K562 (cell line): ENCODE measurements around the gene ADGRA3. TPM values are rescaled to one million over a fixed set of nuclear protein-coding genes. Genes with fewer than 3 reads are reported as not detected.

Experiments
- ATAC-seq: fragments of 200-7000 bp; cut with Tn5 transposase; 3 replicates; pipeline ENCODE4 v1.9.1; 2020; ENCODE audit warnings: moderate library complexity
- BruUV-seq: library from RNA; stranded (reverse); fragments of 400-500 nt; replicated peaks from 2 replicates; lab custom pipeline; 2021; lab: Mats Ljungman, UMichigan
- CTCF ChIA-PET: fragments of 300-600 bp; formaldehyde crosslinking; extraction: SDS; loops from one replicate; lab custom pipeline; 2021; ENCODE audit warnings: low intra/inter-chr PET ratio; lab: Yijun Ruan, JAX
- POLR2A ChIA-PET: fragments of 300-600, 350-650 bp; sonication (Branson Sonifier 250); formaldehyde crosslinking; extraction: SDS; loops from one replicate; lab custom pipeline; 2021; ENCODE audit warnings: antibody characterized with exemption, inconsistent platforms; lab: Yijun Ruan, JAX
- DNase-seq, 4 experiments: peaks; one replicate each; pipeline versions ENCODE4 v3.0.0 to v3.0.0-alpha.2; 2011 to 2018; ENCODE audit warnings: low spot score in 3 of 4, mixed read lengths in 3 of 4; ENCODE audit errors: extremely low read depth in 1 of 4
- FAIRE-seq: peaks from 2 replicates; lab custom pipeline; 2011; peaks lifted over from hg19 to GRCh38; lab: Jason Lieb, UNC
- H2AFZ ChIP-seq: 2 replicates; pipeline ENCODE4 v1.6.0; 2011; ENCODE audit warnings: low read depth, low read length, control low read depth, inconsistent platforms
- H3K27ac ChIP-seq: fragments of 200-600 bp; 3 replicates; pipeline ENCODE4 v1.8.0; 2011; ENCODE audit warnings: low read depth, mild to moderate bottlenecking, control low read depth, inconsistent platforms, low read length, moderate library complexity, mixed read lengths; ENCODE audit errors: extremely low read depth
- H3K27me3 ChIP-seq, 2 experiments: fragments of 300-600 bp in 1 of 2; 2 replicates in 1 of 2; 3 replicates in 1 of 2; pipeline versions ENCODE4 v1.6.0 to v1.8.0; 2011; ENCODE audit warnings: inconsistent platforms in 2 of 2, low read length in 2 of 2, mild to moderate bottlenecking in 1 of 2, mixed read lengths in 1 of 2, moderate library complexity in 1 of 2; ENCODE audit not compliant: control insufficient read depth in 2 of 2, insufficient read depth in 2 of 2
- H3K36me3 ChIP-seq: fragments of 300-600 bp; 3 replicates; pipeline ENCODE4 v1.8.0; 2011; ENCODE audit warnings: mild to moderate bottlenecking, low read length, inconsistent platforms; ENCODE audit not compliant: control insufficient read depth, insufficient read depth
- H3K4me1 ChIP-seq, 2 experiments: fragments of 200-600 bp in 1 of 2; replicated peaks in 1 of 2; 2 replicates in 1 of 2; 3 replicates in 1 of 2; pipeline versions ENCODE4 v1.5.1 to v1.8.0; 2011; ENCODE audit warnings: inconsistent platforms in 2 of 2, low read length in 2 of 2, mild to moderate bottlenecking in 1 of 2, mixed read lengths in 1 of 2, moderate library complexity in 1 of 2; ENCODE audit not compliant: control insufficient read depth in 2 of 2, insufficient read depth in 2 of 2
- H3K4me2 ChIP-seq: 2 replicates; pipeline ENCODE4 v1.6.1; 2011; ENCODE audit warnings: low read length, control low read depth, inconsistent platforms, mixed read lengths; ENCODE audit not compliant: insufficient read depth
- H3K4me3 ChIP-seq: fragments of 200-600 bp; sonication (generic), shearing (Covaris generic); 2 replicates; pipeline ENCODE4 v1.5.1; 2016; ENCODE audit warnings: control low read depth, inconsistent platforms
- H3K79me2 ChIP-seq: fragments of 200-600 bp; 3 replicates; pipeline ENCODE4 v1.8.0; 2011; ENCODE audit warnings: low read length, inconsistent platforms; ENCODE audit not compliant: control insufficient read depth, insufficient read depth
- H3K9ac ChIP-seq, 2 experiments: 2 replicates each; pipeline versions ENCODE4 v1.6.0 to v1.6.1; 2011; ENCODE audit warnings: low read depth in 2 of 2, low read length in 2 of 2, control low read depth in 1 of 2, inconsistent platforms in 1 of 2, mild to moderate bottlenecking in 1 of 2, mixed read lengths in 1 of 2; ENCODE audit not compliant: insufficient read depth in 1 of 2
- H3K9me1 ChIP-seq: one replicate; pipeline ENCODE4 v1.6.0; 2011; ENCODE audit warnings: inconsistent platforms, mild to moderate bottlenecking, low read length, moderate library complexity; ENCODE audit not compliant: control insufficient read depth, insufficient read depth
- H3K9me3 ChIP-seq: replicated peaks from 2 replicates; pipeline ENCODE4 v1.5.1; 2011; ENCODE audit warnings: low read depth, low read length, inconsistent platforms; ENCODE audit not compliant: control insufficient read depth, insufficient read depth
- H4K20me1 ChIP-seq: replicated peaks from 2 replicates; pipeline ENCODE4 v1.6.1; 2011; ENCODE audit warnings: low read length, inconsistent platforms, mixed read lengths; ENCODE audit not compliant: control insufficient read depth, insufficient read depth
- MAFG ChIP-seq: fragments of 450-650 bp; conservative IDR thresholded peaks from 2 replicates; pipeline ENCODE4 v1.6.1; 2016; ENCODE audit warnings: missing genetic modification characterization, missing compliant biosample characterization
- ZBTB40 ChIP-seq, 2 experiments: fragments of 450-650 bp in 1 of 2; sonication (generic) in 1 of 2; formaldehyde crosslinking in 1 of 2; IDR thresholded peaks; 2 replicates each; pipeline versions ENCODE4 v1.7.1 to v1.9.0; 2016 to 2022; ENCODE audit warnings: inconsistent platforms in 1 of 2, mild to moderate bottlenecking in 1 of 2, missing genetic modification reagents in 1 of 2
- ZBTB8A ChIP-seq: fragments of 450-650 bp; IDR thresholded peaks from 2 replicates; pipeline ENCODE4 v1.6.1; 2018; ENCODE audit warnings: mild to moderate bottlenecking, moderate library complexity; ENCODE audit not compliant: partially characterized antibody
- ZNF263 ChIP-seq: sonication (generic); formaldehyde crosslinking; IDR thresholded peaks from 2 replicates; pipeline ENCODE4 v1.8.0; 2022; ENCODE audit warnings: mild to moderate bottlenecking, missing genetic modification reagents, borderline replicate concordance
- ZNF609 ChIP-seq: sonication (generic); formaldehyde crosslinking; IDR thresholded peaks from 2 replicates; pipeline ENCODE4 v1.8.1; 2023; ENCODE audit warnings: missing genetic modification reagents, mild to moderate bottlenecking, borderline replicate concordance
- WGBS: fragments of 100-300 bp; shearing (Covaris generic); methylation state at CpG from one replicate; pipeline ENCODE4 v1.1.6; 2016; ENCODE audit warnings: low coverage, mixed read lengths; ENCODE audit not compliant: insufficient coverage; ENCODE audit errors: missing lambda C conversion rate; 5-methylcytosine and 5-hydroxymethylcytosine counted together
- in situ Hi-C: fragments of 300-500 bp; cut with MboI; formaldehyde crosslinking; loops from 4 replicates; pipeline ENCODE4 v1.15.0; 2018; ENCODE audit warnings: inconsistent platforms, mixed read lengths
- intact Hi-C: fragments of 100-400 bp; cut with micrococcal nuclease; formaldehyde crosslinking; loops from 2 replicates; pipeline ENCODE4 v1.14.2; 2022
- polyA plus RNA-seq, 8 experiments: library from polyadenylated mRNA; depleted of rRNA in 4 of 8; stranded (reverse) in 5 of 8; unstranded in 3 of 8; fragments of >200 nt; fragmentation: Nextera tagmentation in 2 of 8; fragmentation: Illumina TruSeq in 1 of 8; extraction: Ambion mirVana in 2 of 8; extraction: Trizol in 1 of 8; gene quantifications; 2 replicates each; pipeline versions ENCODE4 v1.2.1 to v1.2.3, GENCODE V29; 2011 to 2014; ENCODE audit warnings: inconsistent platforms in 1 of 8, missing spikeins in 1 of 8
- total RNA-seq, 7 experiments: library from RNA; depleted of rRNA in 6 of 7; stranded (reverse); fragments of >200 nt in 6 of 7; fragmentation: Illumina TruSeq in 2 of 7; extraction: Trizol in 2 of 7; gene quantifications; 2 replicates each; pipeline versions ENCODE4 v1.2.1 to v1.2.3, GENCODE V29; 2011 to 2021; ENCODE audit warnings: low replicate concordance in 1 of 7

Gene ADGRA3
- total and polyA plus RNA-seq, 9 of the 15 experiments (the other 6 are each of a cell fraction or from before 2014, with no cell fraction given) = 0.06 to 2.3 (median 0.27) TPM; not detected in 3

- Histone ChIP-seq H3K79me2 (no peaks in the 10 kb centered on the region), H3K27me3 (no peaks in the 10 kb centered on the region), H3K4me3 (no peak overlapping the region), H3K4me2 (no peak overlapping the region), H3K36me3 (no peaks in the 10 kb centered on the region), H3K9ac (no peak overlapping the region), H4K20me1 (no peaks in the 10 kb centered on the region), H3K9me3 (no peaks in the 10 kb centered on the region), H3K4me1 (no peaks in the 10 kb centered on the region; a peak in 1 of 5 replicates), H3K27ac (no peak overlapping the region), H2AFZ (no peak overlapping the region), H3K9me1 (no peaks in the 10 kb centered on the region)
- WGBS = 2% methylated on average over 5 of the region's 5 CpGs
- CTCF ChIA-PET = no interaction called here
- intact Hi-C loops (no loop called here), in situ Hi-C loops (no loop called here)
- DNase-seq (no peak), ATAC-seq (no peak), FAIRE-seq (no peak)
- POLR2A ChIA-PET = no interaction called here
- no TSS peak for BruUV-seq
- TF ChIP-seq ZBTB8A = no peak
- no peak for TF ChIP-seq ZNF609 (CRISPR knock-in tag)
- TF ChIP-seq ZNF263 (CRISPR knock-in tag) = no peak
- TF ChIP-seq MAFG (tag) = no peak
- TF ChIP-seq ZBTB40 (IDR thresholded peaks at IDR 0.05) = no peak
- no peak for TF ChIP-seq ZBTB40 (CRISPR knock-in tag; IDR thresholded peaks at IDR 0.05)
These were observed 28.5 kb downstream of the ADGRA3 start for GRCh38 chr4:22487328-22487727.
